CD14-positive monocyte (primary cell): Measurements from ENCODE around the gene TBC1D5. TPM values are rescaled to one million over a fixed set of nuclear protein-coding genes. Genes with fewer than 3 reads are reported as not detected.
"Not testable (repeated sequence)": the region's sequence is repeated elsewhere in the genome, so short reads cannot be mapped to it uniquely, and the experiment has no call there.

Experiments
- DNase-seq, 3 donors: peaks; one replicate each; pipeline ENCODE4 v3.0.0-alpha.2; 2011 to 2022
- H2AFZ ChIP-seq: 2 replicates; pipeline ENCODE4 v1.6.0; 2012; ENCODE audit warnings: mild to moderate bottlenecking, low read depth, low read length, inconsistent platforms; ENCODE audit not compliant: insufficient read depth, poor library complexity, severe bottlenecking
- H3K27ac ChIP-seq, 2 donors: 1 replicate in 1 of 2; 2 replicates in 1 of 2; pipeline ENCODE4 v1.5.1; 2012 to 2013; ENCODE audit warnings: low read length in 2 of 2, control low read depth in 1 of 2, inconsistent platforms in 1 of 2, low read depth in 1 of 2, mild to moderate bottlenecking in 1 of 2
- H3K27me3 ChIP-seq, 2 donors: one replicate each; pipeline versions ENCODE4 v1.6.0 to v1.6.1; 2011 to 2013; ENCODE audit warnings: low read length in 2 of 2; ENCODE audit not compliant: control insufficient read depth in 2 of 2, insufficient read depth in 2 of 2
- H3K36me3 ChIP-seq, 2 donors: replicated peaks in 1 of 2; 1 replicate in 1 of 2; 2 replicates in 1 of 2; pipeline versions ENCODE4 v1.5.1 to v1.6.1; 2012 to 2013; ENCODE audit warnings: low read length in 2 of 2, control low read depth in 1 of 2, inconsistent platforms in 1 of 2, mild to moderate bottlenecking in 1 of 2; ENCODE audit not compliant: insufficient read depth in 2 of 2, control insufficient read depth in 1 of 2
- H3K4me1 ChIP-seq, 2 donors: 1 replicate in 1 of 2; 2 replicates in 1 of 2; pipeline versions ENCODE4 v1.5.1 to v1.6.1; 2012 to 2013; ENCODE audit warnings: low read length in 2 of 2, control low read depth in 1 of 2, inconsistent platforms in 1 of 2, mild to moderate bottlenecking in 1 of 2, moderate library complexity in 1 of 2; ENCODE audit not compliant: insufficient read depth in 2 of 2, control insufficient read depth in 1 of 2
- H3K4me2 ChIP-seq: replicated peaks from 2 replicates; pipeline ENCODE3; 2012; ENCODE audit warnings: low read length, moderate library complexity, mild to moderate bottlenecking; ENCODE audit not compliant: poor library complexity, severe bottlenecking; ENCODE audit errors: extremely low read depth
- H3K4me3 ChIP-seq, 3 experiments: fragments of 200-600 bp in 1 of 3; sonication (generic) in 1 of 3; replicated peaks in 1 of 3; 1 replicate in 2 of 3; 2 replicates in 1 of 3; pipeline ENCODE4 v1.5.1; 2011 to 2013; ENCODE audit warnings: low read length in 3 of 3, mild to moderate bottlenecking in 3 of 3, control low read depth in 2 of 3, low read depth in 2 of 3, inconsistent platforms in 1 of 3, moderate library complexity in 1 of 3
- H3K79me2 ChIP-seq: 2 replicates; pipeline ENCODE4 v1.6.0; 2012; ENCODE audit warnings: mild to moderate bottlenecking, control low read depth, inconsistent platforms, low read length, moderate library complexity; ENCODE audit not compliant: insufficient read depth
- H3K9ac ChIP-seq: 2 replicates; pipeline ENCODE4 v1.6.0; 2017; ENCODE audit warnings: low read length, mild to moderate bottlenecking; ENCODE audit not compliant: insufficient read depth, poor library complexity, severe bottlenecking
- H3K9me3 ChIP-seq, 2 donors: replicated peaks in 1 of 2; 1 replicate in 1 of 2; 2 replicates in 1 of 2; pipeline versions ENCODE4 v1.5.1 to v1.6.1; 2012 to 2013; ENCODE audit warnings: low read length in 2 of 2, control low read depth in 1 of 2; ENCODE audit not compliant: control insufficient read depth in 1 of 2, insufficient read depth in 1 of 2
- H4K20me1 ChIP-seq: 2 replicates; pipeline ENCODE4 v1.6.0; 2012; ENCODE audit warnings: mild to moderate bottlenecking, low read length, control low read depth, moderate library complexity; ENCODE audit not compliant: insufficient read depth
- H3K27ac Mint-ChIP-seq, 7 donors: one replicate each; pipeline ENCODE4 v1.8.0; 2020; ENCODE audit warnings: mild to moderate bottlenecking in 7 of 7, mixed read lengths in 7 of 7, moderate library complexity in 6 of 7, inconsistent platforms in 2 of 7
- H3K27me3 Mint-ChIP-seq, 3 donors: one replicate each; pipeline ENCODE4 v1.8.0; 2021 to 2022; ENCODE audit warnings: low read depth in 3 of 3, mild to moderate bottlenecking in 3 of 3, mixed read lengths in 3 of 3, moderate library complexity in 3 of 3, inconsistent platforms in 1 of 3
- H3K36me3 Mint-ChIP-seq, 2 donors: one replicate each; pipeline ENCODE4 v1.8.0; 2020; ENCODE audit warnings: mixed read lengths in 2 of 2, inconsistent platforms in 1 of 2, mild to moderate bottlenecking in 1 of 2
- H3K4me1 Mint-ChIP-seq: one replicate; pipeline ENCODE4 v1.8.0; 2020; ENCODE audit warnings: mild to moderate bottlenecking, mixed read lengths
- H3K4me3 Mint-ChIP-seq, 2 donors: one replicate each; pipeline ENCODE4 v1.8.0; 2020; ENCODE audit warnings: mild to moderate bottlenecking in 2 of 2, mixed read lengths in 2 of 2, moderate library complexity in 1 of 2
- H3K9me3 Mint-ChIP-seq, 7 donors: one replicate each; pipeline ENCODE4 v1.8.0; 2020 to 2022; ENCODE audit warnings: mixed read lengths in 7 of 7, mild to moderate bottlenecking in 6 of 7, moderate library complexity in 6 of 7, inconsistent platforms in 2 of 7
- CTCF ChIP-seq: fragments of 200-600 bp; IDR thresholded peaks from one replicate; pipeline ENCODE4 v1.8.0; 2022; ENCODE audit warnings: antibody characterized with exemption, mild to moderate bottlenecking
- WGBS: methylation state at CpG from one replicate; pipeline ENCODE4 v1.1.5; 2013; ENCODE audit warnings: missing lambda C conversion rate; ENCODE audit not compliant: insufficient coverage; 5-methylcytosine and 5-hydroxymethylcytosine counted together
- intact Hi-C, 2 donors: fragments of 100-400 bp; cut with micrococcal nuclease; formaldehyde crosslinking; loops; one replicate each; pipeline versions ENCODE4 v1.15.0 to v1.15.1; 2023
- polyA plus RNA-seq, 3 donors: library from polyadenylated mRNA; depleted of rRNA in 1 of 3; unstranded in 2 of 3; stranded (reverse) in 1 of 3; fragments of 300-500 nt in 2 of 3; fragments of >200 nt in 1 of 3; fragmentation: Illumina TruSeq in 2 of 3; gene quantifications; 1 replicate in 2 of 3; 2 replicates in 1 of 3; pipeline ENCODE4 v1.2.3, GENCODE V29; 2012 to 2021

TBC1D5 gene
- polyA plus RNA-seq, 3 donors: 17.6 to 35.3 (median 21.0) TPM

- H2AFZ ChIP-seq: no peak overlapping the region
- no peak for DNase-seq
- no peak overlapping the region for H3K27ac ChIP-seq
- H3K4me3 ChIP-seq: no peak overlapping the region
- intact Hi-C loops: no loop called here
- H3K36me3 ChIP-seq: no peaks in the 10 kb centered on the region
- no peak for TF ChIP-seq CTCF
- H3K4me3 Mint-ChIP-seq: no peak overlapping the region
- H3K79me2 ChIP-seq: no peaks in the 10 kb centered on the region
- 94% methylated on average over 3 of the region's 3 CpGs for WGBS
- no peak overlapping the region for H3K27ac Mint-ChIP-seq
- peaks cover 14 to 19% of the 10 kb centered on the region in 2 donors for H3K36me3 Mint-ChIP-seq
- H3K9me3 Mint-ChIP-seq: peaks cover 0 to 2% (median 0%) of the 10 kb centered on the region in 7 donors
- H4K20me1 ChIP-seq: no peaks in the 10 kb centered on the region
- H3K27me3 ChIP-seq: no peaks in the 10 kb centered on the region
- H3K27me3 Mint-ChIP-seq: no peaks in the 10 kb centered on the region
- H3K4me2 ChIP-seq: no peak overlapping the region
- H3K4me1 ChIP-seq: peaks cover 0 to 5% of the 10 kb centered on the region in 2 donors
- no peak overlapping the region for H3K9ac ChIP-seq
- no peaks in the 10 kb centered on the region for H3K4me1 Mint-ChIP-seq
- H3K9me3 ChIP-seq: no peaks in the 10 kb centered on the region
Observed at GRCh38 chr3:17352620-17353019, 389.8 kb downstream of the TBC1D5 start.

GRCh38 chr3:17351193-17351592 lies 391.2 kb downstream of the TBC1D5 start:
- H3K79me2 ChIP-seq, intact Hi-C loops, H3K4me1 ChIP-seq, H3K27ac ChIP-seq, H3K36me3 ChIP-seq, H3K27me3 ChIP-seq, H3K9me3 Mint-ChIP-seq, H3K9ac ChIP-seq, H3K9me3 ChIP-seq, H3K4me3 Mint-ChIP-seq, H3K27me3 Mint-ChIP-seq, H2AFZ ChIP-seq, H4K20me1 ChIP-seq, H3K4me3 ChIP-seq, H3K4me1 Mint-ChIP-seq, DNase-seq, H3K4me2 ChIP-seq: not testable (repeated sequence)
- WGBS: 80% methylated on average over 1 of the region's 4 CpGs
- Mint-ChIP-seq H3K36me3 (peaks cover 11 to 13% of the 10 kb centered on the region in 2 donors), H3K27ac (peak overlapping the region in 1 of 7 donors; percentile 68)
